GM12878 (cell line): ENCODE data around the gene ZNF616. TPM values are rescaled to one million over a fixed set of nuclear protein-coding genes. Genes with fewer than 3 reads are reported as not detected.
A peak's percentile ranks its signal among the peaks of the same experiment; 100 is the strongest.

ENCODE experiments used
- CHD2 ChIP-seq: IDR thresholded peaks from 2 replicates; pipeline ENCODE4 v1.6.1; 2011; ENCODE audit warnings: low read depth, low read length, improper control_type of control experiment, borderline replicate concordance
- CREB1 ChIP-seq: IDR thresholded peaks from 2 replicates; pipeline ENCODE4 v1.6.1; 2012; ENCODE audit warnings: low read depth, mild to moderate bottlenecking, inconsistent platforms
- EGR1 ChIP-seq, 2 experiments: IDR thresholded peaks; 1 replicate in 1 of 2; 2 replicates in 1 of 2; pipeline ENCODE4 v1.6.1; 2011 to 2012; ENCODE audit warnings: low read depth in 2 of 2, low read length in 2 of 2, borderline replicate concordance in 1 of 2, mild to moderate bottlenecking in 1 of 2, moderate library complexity in 1 of 2
- FOXK2 ChIP-seq: fragments of 450-650 bp; IDR thresholded peaks from 2 replicates; pipeline ENCODE4 v1.6.1; 2017; ENCODE audit warnings: mild to moderate bottlenecking, moderate library complexity
- POLR2A ChIP-seq: IDR thresholded peaks from 2 replicates; pipeline ENCODE4 v1.6.1; 2011; ENCODE audit warnings: low read depth, mild to moderate bottlenecking, low read length
- POU2F2 ChIP-seq: IDR thresholded peaks from 3 replicates; pipeline ENCODE4 v1.6.1; 2011; ENCODE audit warnings: low read depth, mild to moderate bottlenecking, low read length, borderline replicate concordance
- SMAD5 ChIP-seq: IDR thresholded peaks from 2 replicates; pipeline ENCODE4 v1.6.1; 2016; ENCODE audit warnings: antibody characterized with exemption, low read depth
- polyA plus RNA-seq, 11 experiments: library from polyadenylated mRNA; depleted of rRNA in 4 of 11; unstranded in 6 of 11; stranded (reverse) in 5 of 11; fragments of >200 nt; fragmentation: Nextera tagmentation in 4 of 11; fragmentation: Illumina TruSeq in 1 of 11; extraction: Ambion mirVana in 4 of 11; extraction: Trizol in 1 of 11; gene quantifications; 1 replicate in 1 of 11; 2 replicates in 10 of 11; pipeline versions ENCODE4 v1.2.1 to v1.2.3, GENCODE V29; 2011 to 2016; ENCODE audit warnings: inconsistent platforms in 2 of 11, missing spikeins in 2 of 11, low read depth in 1 of 11
- total RNA-seq, 4 experiments: library from RNA; depleted of rRNA in 3 of 4; stranded (reverse); fragments of >200 nt in 3 of 4; fragmentation: Illumina TruSeq in 1 of 4; extraction: Trizol in 1 of 4; gene quantifications; 2 replicates each; pipeline versions ENCODE4 v1.2.1 to v1.2.3, GENCODE V29; 2013 to 2021
- TF ChIP-seq, protein P1 (sequence below): fragments of 450-650 bp; IDR thresholded peaks from 2 replicates; pipeline ENCODE4 v1.6.1; 2016; ENCODE audit warnings: mild to moderate bottlenecking
- TF ChIP-seq, protein P2 (sequence below): fragments of 450-650 bp; formaldehyde crosslinking; IDR thresholded peaks from 2 replicates; pipeline ENCODE4 v1.5.0; 2022; ENCODE audit warnings: mild to moderate bottlenecking, missing genetic modification characterization
- TF ChIP-seq, protein P3 (sequence below): fragments of 450-650 bp; IDR thresholded peaks from 2 replicates; pipeline ENCODE4 v1.6.1; 2017; ENCODE audit warnings: borderline replicate concordance

Gene ZNF616
- total and polyA plus RNA-seq, 10 of the 15 experiments (the other 5 are each of a cell fraction or from before 2014, with no cell fraction given): 1.1 to 5.9 (median 3.8) TPM

DNA sequence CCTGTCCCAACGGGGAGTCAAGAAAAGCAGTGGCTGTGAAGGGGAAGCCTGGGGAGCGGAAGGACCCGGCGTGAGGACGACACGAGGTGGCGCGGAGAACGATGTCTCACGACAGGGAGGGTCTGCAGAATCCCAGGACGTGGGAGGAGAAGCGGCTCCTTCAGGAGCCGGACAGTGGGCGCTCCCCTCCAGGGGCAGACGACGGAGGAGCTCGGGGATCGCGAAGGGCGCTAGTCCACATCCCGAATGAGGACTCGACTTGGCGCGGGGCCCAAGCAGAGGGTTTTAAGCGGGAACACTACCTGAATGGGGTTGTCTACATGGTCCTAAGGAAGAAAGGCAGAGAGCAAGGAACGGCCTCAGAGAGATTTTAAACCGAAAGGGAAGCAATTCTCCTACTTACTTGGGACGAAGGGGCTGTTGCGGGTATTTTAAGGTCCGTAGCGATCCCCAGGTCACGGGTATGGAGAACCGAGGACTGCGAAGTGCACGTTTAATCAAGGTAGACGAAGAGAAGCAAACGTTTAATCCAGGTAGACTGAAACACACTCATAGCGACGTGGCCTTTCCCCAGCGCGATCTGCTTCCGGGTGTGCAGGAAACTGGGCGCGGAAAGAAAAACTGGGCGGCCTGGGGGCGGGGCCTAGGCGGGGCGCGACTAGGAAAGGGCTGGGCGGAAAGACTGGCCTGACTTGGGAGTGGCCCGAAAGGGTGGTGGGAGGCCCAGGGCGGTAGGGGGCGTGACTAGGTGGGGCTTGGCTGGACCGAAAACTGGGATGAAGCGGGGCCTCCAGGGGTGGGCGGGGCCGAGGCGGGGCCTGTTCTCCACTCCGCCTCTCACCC, 44.3 kb downstream of the ZNF616 start, which contains the start of gene ZNF841 (continued):
- TF ChIP-seq, protein P1, sequence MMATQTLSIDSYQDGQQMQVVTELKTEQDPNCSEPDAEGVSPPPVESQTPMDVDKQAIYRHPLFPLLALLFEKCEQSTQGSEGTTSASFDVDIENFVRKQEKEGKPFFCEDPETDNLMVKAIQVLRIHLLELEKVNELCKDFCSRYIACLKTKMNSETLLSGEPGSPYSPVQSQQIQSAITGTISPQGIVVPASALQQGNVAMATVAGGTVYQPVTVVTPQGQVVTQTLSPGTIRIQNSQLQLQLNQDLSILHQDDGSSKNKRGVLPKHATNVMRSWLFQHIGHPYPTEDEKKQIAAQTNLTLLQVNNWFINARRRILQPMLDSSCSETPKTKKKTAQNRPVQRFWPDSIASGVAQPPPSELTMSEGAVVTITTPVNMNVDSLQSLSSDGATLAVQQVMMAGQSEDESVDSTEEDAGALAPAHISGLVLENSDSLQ: no peak
- TF ChIP-seq CREB1 (no peak), CHD2 (no peak), POLR2A (peak; percentile 87), SMAD5 (peak; percentile 74; the same call in 1 of the 2 replicates), EGR1 (IDR thresholded peaks at IDR 0.05; ENCODE audit: borderline replicate concordance in 1 of 2, low read depth in 2 of 2, low read length in 2 of 2) (no peak), POU2F2 (peak; percentile 63; the same call in 2 of the 3 replicates), FOXK2 (no peak)
- TF ChIP-seq, protein P2, sequence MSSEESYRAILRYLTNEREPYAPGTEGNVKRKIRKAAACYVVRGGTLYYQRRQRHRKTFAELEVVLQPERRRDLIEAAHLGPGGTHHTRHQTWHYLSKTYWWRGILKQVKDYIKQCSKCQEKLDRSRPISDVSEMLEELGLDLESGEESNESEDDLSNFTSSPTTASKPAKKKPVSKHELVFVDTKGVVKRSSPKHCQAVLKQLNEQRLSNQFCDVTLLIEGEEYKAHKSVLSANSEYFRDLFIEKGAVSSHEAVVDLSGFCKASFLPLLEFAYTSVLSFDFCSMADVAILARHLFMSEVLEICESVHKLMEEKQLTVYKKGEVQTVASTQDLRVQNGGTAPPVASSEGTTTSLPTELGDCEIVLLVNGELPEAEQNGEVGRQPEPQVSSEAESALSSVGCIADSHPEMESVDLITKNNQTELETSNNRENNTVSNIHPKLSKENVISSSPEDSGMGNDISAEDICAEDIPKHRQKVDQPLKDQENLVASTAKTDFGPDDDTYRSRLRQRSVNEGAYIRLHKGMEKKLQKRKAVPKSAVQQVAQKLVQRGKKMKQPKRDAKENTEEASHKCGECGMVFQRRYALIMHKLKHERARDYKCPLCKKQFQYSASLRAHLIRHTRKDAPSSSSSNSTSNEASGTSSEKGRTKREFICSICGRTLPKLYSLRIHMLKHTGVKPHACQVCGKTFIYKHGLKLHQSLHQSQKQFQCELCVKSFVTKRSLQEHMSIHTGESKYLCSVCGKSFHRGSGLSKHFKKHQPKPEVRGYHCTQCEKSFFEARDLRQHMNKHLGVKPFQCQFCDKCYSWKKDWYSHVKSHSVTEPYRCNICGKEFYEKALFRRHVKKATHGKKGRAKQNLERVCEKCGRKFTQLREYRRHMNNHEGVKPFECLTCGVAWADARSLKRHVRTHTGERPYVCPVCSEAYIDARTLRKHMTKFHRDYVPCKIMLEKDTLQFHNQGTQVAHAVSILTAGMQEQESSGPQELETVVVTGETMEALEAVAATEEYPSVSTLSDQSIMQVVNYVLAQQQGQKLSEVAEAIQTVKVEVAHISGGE (CRISPR knock-in tag): no peak
- TF ChIP-seq, protein P3, sequence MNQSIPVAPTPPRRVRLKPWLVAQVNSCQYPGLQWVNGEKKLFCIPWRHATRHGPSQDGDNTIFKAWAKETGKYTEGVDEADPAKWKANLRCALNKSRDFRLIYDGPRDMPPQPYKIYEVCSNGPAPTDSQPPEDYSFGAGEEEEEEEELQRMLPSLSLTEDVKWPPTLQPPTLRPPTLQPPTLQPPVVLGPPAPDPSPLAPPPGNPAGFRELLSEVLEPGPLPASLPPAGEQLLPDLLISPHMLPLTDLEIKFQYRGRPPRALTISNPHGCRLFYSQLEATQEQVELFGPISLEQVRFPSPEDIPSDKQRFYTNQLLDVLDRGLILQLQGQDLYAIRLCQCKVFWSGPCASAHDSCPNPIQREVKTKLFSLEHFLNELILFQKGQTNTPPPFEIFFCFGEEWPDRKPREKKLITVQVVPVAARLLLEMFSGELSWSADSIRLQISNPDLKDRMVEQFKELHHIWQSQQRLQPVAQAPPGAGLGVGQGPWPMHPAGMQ: no peak
